HL-60 (cell line): Measurements from ENCODE around the gene SKI.

ENCODE experiments used
- DNase-seq, 2 experiments: peaks; one replicate each; pipeline ENCODE4 v3.0.0-alpha.2; 2010 to 2020; ENCODE audit warnings: low read depth in 1 of 2, low spot score in 1 of 2
- H3K27ac ChIP-seq: fragments of 250-450 bp; sonication (Bioruptor Pico); replicated peaks from 2 replicates; pipeline ENCODE4 v1.5.1; 2020; ENCODE audit warnings: mild to moderate bottlenecking, moderate library complexity
- H3K27me3 ChIP-seq: fragments of 250-450 bp; sonication (Bioruptor Pico); 2 replicates; pipeline ENCODE4 v1.5.1; 2021; ENCODE audit warnings: mild to moderate bottlenecking, moderate library complexity; ENCODE audit not compliant: insufficient read depth, poor library complexity, severe bottlenecking
- H3K4me3 ChIP-seq: replicated peaks from 2 replicates; pipeline ENCODE4 v1.5.1; 2011; ENCODE audit warnings: mild to moderate bottlenecking, control low read depth, low read length; ENCODE audit not compliant: insufficient read depth
- CTCF ChIP-seq: IDR thresholded peaks from one replicate; pipeline ENCODE4 v1.5.1; 2011; ENCODE audit warnings: low read length, control low read depth, inconsistent platforms; ENCODE audit not compliant: insufficient read depth
- GABPA ChIP-seq: IDR thresholded peaks from 2 replicates; pipeline ENCODE4 v1.6.1; 2012; ENCODE audit warnings: low read depth
- POLR2AphosphoS5 ChIP-seq: IDR thresholded peaks from 2 replicates; pipeline ENCODE4 v1.6.1; 2012; ENCODE audit warnings: low read depth
- REST ChIP-seq: IDR thresholded peaks from 2 replicates; pipeline ENCODE4 v1.6.1; 2012; ENCODE audit warnings: low read depth; ENCODE audit not compliant: insufficient replicate concordance
- SPI1 ChIP-seq: IDR thresholded peaks from 2 replicates; pipeline ENCODE4 v1.6.1; 2012; ENCODE audit warnings: low read depth, mild to moderate bottlenecking, borderline replicate concordance

Gene SKI

DNA sequence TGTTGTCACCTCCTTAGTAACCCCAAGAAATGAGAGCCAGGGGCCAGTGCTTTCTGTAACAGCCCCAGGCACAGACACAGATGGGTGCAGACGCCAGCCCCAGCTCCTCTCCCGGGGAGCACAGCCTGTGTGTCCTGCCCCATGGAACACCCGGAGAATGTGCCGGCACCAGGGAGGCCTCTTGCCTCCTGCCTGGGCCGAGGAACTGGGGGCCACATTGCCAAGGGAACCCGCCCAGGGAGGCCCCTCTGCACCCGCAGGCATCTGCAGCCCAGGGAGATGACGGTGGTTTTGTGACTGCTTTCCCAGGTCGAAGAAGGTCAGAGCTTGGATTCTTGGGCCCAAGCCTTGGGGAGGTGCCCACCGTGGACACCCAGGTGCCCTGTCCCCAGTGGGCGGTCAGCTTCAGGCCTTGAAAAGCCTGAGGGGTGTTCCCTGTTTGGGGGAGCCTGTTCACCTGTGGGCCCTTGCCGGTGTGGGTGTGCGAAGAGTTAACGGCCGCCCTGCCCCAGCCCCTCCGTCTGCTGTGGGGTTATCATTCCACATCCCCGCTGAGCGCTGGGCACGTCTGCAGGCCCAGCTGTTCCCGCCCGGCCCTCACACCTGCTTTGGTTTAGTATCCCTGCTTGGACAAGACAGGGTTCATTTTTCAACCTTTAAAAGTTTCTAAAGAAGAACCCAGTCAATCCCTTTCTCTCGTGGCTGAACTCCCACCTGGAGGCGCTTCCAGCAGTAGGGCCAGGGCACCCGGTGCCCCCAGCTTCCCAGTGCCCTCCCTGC is 100.7 kb downstream of the SKI start:
- no peaks in the 10 kb centered on the region for H3K27me3 ChIP-seq
- TF ChIP-seq REST (no peak), CTCF (no peak), POLR2AphosphoS5 (no peak), SPI1 (no peak), GABPA (no peak)

GRCh38 chr1:2330035-2330434 is 101.9 kb downstream of the SKI start:
- Histone ChIP-seq H3K27ac (no peak overlapping the region), H3K27me3 (no peaks in the 10 kb centered on the region), H3K4me3 (no peak overlapping the region)
- TF ChIP-seq CTCF (no peak), REST (no peak), SPI1 (no peak), GABPA (no peak), POLR2AphosphoS5 (no peak)
- DNase-seq, result no peak

More for the DNA sequence above, 100.7 kb downstream of the SKI start:
- H3K4me3 ChIP-seq, result no peak overlapping the region
- H3K27ac ChIP-seq, result no peak overlapping the region
- DNase-seq, result no peak

- TF ChIP-seq GABPA (no peak), SPI1 (no peak), CTCF (no peak), REST (no peak), POLR2AphosphoS5 (no peak)
- Histone ChIP-seq H3K27me3 (no peaks in the 10 kb centered on the region), H3K27ac (no peak overlapping the region), H3K4me3 (no peak overlapping the region)
- no peak for DNase-seq
Observed at GRCh38 chr1:2330519-2331199, 102.5 kb downstream of the SKI start.
